CD4-positive, alpha-beta T cell treated with Interferon alpha-2 for 1 hour (primary cell): ENCODE data around the gene TTC7B.
A peak's percentile ranks its signal among the peaks of the same experiment; 100 is the strongest.

ENCODE experiments used
- DNase-seq, 2 donors: peaks; one replicate each; pipeline ENCODE4 v3.0.0-alpha.2; 2020 to 2022

The TTC7B gene

DNA sequence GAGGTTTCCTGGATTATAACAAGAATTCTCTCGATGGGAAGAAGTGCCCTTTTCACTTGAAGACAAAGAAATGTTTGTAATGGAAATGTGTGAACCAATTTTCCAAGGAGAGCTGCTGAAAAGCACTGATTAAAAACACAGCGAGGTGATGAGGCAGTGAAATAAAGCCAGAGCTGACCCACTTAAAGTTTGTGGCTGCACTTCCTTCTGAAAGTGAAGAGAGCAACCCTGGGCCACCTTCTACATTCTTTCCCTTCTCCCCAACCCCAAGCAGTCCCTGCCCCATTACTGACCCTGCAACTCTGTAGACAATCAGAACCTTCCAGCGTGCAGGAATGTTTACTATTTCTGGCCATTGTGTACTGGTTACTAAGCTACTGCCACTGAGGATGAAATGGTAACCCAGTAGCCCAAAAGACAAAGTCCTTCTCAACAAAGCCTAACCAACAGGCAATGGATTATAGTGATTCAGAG is 173.9 kb downstream of the TTC7B start:
- DNase-seq = no peak

DNA sequence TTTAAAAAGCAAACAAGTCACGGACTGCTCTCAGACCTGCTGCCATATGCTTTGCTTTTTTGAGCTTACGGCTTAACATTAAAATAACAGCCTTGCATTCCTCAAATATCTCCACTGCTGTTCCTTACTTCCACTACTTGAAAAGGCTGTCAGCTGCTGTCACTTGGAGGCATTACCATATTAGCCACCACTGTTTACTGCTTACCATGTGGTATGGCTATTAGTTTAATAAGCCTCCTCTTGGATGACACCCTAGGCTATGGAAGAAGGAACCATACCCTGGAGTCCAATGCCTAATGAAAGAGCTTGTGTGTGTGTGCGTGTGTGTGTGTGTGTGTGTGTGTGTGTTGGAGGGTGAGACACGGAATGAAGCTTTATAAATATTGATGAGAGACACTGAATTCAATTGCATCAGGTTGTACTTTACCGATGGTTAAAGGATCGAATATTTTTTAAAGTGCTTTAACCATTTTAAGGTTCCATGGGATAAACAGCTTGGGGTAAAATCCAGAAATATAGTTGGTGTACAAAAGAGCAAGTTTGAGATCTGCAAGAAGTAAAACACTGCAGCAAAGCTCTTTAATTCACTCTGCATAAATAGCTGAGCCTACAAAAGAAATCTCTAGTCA is 174.5 kb downstream of the TTC7B start:
- no peak for DNase-seq

DNA sequence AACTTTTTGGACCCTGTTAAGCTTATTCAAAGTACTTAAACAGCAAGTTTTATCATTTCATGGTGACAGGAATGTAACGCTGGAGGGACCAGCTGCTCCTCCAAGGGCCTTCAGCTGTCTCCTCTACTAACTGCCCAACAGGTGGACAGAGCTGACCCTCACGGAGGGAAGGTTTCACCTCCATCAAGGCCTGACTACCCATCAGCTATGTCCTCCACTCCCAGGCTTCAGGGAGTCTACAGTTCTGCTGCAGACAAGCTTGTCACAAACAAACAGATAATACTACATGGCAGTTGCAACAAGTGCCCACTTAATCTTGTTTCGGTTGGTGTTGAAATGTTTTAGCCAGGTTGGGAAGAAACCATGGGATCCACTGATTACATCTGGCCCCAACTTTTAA is 175.1 kb downstream of the TTC7B start:
- no peak for DNase-seq

DNA sequence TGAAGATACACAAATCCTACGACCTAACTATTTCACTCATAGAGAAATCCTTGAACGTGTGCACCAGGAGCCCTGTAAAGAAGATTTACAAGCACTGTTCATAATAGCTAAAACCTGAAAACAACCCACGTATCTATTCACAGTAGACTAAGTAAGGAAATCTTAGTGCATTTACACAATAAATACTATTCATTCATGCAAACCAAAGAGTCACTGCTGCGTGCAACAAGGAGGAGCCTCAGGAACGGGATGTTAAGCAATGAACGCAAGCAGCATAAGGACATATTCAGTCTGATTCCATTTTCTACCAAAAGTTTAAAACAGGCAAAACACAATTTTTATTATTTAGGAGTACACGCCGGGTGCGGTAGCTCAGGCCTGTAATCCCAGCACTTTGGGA is 176.6 kb downstream of the TTC7B start:
- DNase-seq = no peak

DNA sequence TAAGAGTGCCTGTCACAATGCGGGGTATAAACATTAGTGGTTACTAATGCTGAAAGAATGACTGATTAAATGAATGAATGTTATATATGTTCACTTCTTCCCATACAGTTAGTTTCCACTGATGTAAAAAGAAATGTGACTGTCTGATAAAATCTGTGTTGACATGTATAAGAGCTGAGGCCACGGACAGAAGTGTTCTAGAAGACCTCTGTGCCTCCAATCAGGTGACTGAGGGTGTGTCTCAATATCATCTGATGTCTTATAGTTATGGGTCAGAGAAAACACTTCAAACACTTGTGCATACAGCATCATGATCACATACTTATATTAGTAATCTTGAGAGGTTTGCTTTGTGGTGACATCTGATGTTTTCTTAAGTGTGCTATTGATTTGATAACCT is 183.4 kb downstream of the TTC7B start:
- no peak for DNase-seq

DNA sequence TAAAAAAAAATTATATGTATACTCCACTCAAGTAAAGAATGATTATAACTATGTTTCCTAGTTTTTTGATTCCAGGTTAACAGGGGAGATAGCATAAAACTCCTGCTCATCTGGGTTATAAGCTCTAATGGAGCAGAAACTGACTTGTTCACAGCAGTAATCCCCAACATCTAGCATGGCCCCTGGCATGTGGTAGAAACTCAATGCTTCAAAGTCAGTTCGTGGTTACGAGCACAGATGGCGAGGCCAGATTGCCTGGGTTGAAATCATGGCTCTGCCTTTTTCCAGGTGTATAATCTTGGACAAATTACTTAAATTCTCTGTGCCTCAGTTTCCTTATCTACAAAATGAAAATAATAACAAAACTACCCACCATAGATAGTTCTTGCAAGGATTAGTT is 183.8 kb downstream of the TTC7B start:
- DNase-seq = no peak

DNA sequence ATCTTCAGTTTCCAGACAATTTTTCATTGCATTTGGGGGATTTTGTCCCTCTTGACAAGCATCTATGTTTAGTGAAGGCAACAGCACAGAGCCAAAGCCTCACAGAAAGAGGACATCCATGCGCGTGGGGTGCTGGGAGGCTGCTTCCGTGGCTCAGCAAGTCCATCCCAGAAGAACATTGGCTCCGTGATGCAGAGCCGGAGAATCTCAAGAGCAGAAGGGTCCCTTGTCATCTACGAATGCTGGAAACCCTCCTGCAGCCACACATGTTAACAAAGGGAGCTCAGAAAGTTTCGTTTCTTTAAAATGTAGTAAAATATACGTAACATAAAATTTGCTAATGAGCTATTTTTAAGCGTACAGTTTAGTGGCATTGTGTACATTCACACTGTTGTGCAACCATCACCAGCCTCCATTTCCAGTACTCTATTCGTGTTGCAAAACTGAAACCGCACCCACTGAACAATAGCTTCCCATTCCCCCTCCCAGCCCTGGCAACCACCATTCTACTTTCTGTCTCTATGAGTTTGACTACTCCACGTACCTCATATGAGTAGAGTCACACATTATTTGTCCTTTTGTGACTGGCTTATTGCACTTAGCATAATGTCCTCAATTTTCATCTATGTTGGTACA is 185.9 kb downstream of the TTC7B start:
- peak; percentile 14 to 79 for DNase-seq

DNA sequence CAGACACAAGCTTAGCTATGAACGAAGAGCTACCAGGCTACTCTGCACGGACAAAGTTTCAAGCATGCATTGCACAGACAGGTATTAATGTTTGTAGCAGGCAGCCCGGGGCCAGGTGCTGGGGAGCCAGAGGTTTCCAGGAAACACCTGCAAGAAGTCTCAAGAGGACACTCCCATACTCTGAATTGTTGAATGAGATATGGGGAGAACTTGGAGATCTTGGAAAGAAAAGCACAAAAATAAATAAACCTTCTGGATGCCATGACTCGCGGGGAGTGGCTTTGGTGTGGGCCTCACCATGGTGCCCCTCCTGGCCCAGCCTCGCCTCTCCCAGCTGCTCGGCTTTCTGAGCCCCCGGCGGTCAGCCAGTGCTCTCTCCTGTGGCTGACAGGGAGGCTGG is 186.8 kb downstream of the TTC7B start:
- no peak for DNase-seq

DNA sequence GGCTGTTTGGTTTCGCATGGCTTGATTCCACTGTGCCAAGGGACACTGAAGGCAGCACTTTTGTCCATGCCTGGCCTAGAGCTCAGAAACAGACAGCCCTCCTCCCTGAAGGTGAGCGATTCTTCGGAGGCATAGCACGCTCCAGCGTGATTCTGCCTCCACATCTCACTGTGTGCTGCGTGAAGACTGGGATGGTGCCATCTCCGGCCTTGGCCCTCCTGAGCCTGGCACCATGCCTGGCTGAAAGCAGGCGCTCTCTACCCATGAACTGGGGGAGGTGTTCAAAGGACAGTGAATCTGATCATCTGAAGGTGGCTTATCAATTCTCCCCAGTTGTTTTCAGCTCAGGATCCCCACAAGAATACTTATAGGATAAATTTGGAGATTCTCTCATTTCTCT is 187.4 kb downstream of the TTC7B start:
- no peak for DNase-seq

DNA sequence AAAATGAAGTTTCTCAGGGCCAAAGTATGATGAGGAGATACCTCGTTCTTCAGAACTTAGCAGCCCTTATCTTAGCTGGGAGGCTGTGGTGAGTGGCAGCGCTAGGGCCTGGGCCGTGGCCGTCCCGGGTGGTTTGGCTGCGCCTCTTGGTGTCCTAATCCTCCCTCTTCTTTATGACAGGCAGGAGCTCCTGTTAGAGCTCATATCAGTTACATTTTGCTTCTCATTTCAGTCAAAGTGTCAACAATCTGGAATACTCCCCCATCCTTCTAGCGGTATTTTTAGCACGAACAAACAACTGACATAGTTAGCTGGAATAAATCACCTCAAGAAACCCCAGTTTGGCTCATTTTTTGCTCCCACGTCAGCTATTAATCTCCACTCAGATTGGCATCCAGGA is 188.8 kb downstream of the TTC7B start:
- no peak for DNase-seq

DNA sequence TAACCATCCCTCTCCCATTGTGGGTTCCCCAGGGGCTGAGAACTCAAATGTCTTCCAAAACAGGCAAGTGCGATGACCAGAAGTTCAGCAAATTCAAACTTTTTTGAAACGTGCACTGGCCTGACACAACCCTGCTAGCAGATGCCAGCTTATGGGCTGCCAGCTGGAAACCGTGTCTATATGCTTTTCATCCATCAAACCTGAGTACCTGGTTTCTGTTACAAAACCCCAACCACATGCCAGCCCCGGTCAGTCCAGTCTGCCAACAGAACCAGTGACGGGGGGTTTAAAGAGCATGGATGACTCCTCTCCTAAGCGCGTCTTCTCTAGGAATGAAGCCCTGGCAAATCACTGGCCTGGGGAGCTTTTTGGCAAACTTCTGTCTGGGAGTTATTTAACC is 189.7 kb downstream of the TTC7B start:
- no peak for DNase-seq

DNA sequence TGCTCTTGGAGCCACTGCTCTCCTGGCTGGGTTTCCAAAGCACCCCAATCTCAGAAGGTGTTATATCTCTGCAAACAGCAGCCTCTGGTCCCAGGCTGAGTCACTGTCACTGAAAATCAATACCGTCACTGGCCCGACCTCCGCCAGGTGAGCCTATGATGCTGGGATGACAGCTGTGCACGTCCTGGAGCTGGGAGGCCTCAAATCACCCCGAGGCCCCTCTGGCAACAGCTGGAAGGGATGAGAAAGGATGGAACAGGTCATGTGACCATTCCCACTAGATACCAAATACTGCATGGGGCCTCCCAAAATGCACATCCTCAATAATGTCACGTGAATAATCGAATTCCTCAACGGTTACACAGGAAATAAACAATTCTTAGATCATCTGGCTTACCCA is 190.8 kb downstream of the TTC7B start:
- DNase-seq = no peak

DNA sequence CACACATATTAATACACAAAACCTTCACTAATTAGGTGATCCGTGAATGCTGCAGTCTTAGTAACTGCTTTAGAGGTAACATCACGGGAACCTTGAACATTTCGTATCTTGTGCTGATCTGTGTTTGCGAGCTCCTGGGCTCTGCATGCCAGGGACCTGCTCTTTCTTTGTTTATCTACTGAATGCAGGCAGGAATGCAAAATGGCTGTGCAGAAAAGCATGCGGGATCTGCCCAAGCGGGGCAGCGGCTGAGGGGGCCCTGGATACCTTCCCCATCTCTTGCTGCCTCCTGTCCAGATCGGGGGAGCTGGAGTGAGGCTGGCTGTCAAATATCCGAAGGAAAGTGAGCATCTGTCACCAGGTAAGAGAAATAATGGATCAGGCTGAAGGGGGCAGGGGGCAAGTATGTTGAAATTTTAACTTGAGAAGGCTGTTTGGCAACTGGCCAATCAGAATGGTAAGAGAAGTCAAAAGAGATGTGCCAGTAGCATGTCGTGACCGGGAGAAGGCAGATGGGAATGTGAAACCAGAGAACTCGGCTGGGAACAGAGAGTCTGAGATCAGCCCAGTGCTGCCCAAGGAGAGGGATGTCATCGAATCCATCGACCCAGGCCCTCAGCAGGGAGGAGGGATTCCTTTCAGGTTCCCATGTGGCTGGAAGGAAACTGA is 191.4 kb downstream of the TTC7B start:
- DNase-seq = no peak

DNA sequence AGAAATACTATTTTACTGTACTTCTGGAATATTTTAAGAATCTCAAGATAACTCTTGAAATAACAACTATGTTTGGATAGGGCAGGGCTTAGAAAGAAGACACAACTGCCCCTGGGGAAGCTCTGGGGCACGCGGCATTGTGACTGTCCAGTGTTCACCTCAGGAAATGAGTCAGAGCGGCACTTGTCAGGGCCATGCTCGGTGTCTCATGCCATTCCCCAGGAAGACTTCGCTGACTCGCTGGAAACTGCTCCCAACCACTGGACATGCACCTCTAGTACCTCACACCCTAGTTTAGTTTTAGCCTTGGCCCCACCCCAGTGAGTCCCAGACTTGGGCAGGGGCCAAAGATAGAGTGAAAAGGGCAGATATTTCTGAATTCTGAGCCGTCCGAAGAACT is 192.0 kb downstream of the TTC7B start:
- DNase-seq = peak in 1 of 2 donors; percentile 63

DNA sequence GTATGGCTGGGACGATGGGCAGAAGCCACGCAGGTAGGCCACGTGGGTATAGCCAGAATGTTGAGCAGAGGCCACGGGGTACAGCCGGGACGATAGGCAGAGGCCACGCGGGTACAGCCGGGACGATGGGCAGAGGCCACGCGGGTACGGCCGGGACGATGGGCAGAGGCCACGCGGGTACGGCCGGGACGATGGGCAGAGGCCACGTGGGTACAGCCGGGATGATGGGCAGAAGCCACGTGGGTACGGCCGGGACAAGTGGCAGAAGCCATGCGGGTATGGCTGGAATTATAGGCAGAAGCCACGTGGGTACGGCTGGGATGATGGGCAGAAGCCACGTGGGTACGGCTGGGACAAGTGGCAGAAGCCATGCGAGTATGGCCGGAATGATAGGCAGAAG is 195.0 kb downstream of the TTC7B start:
- DNase-seq = no peak

DNA sequence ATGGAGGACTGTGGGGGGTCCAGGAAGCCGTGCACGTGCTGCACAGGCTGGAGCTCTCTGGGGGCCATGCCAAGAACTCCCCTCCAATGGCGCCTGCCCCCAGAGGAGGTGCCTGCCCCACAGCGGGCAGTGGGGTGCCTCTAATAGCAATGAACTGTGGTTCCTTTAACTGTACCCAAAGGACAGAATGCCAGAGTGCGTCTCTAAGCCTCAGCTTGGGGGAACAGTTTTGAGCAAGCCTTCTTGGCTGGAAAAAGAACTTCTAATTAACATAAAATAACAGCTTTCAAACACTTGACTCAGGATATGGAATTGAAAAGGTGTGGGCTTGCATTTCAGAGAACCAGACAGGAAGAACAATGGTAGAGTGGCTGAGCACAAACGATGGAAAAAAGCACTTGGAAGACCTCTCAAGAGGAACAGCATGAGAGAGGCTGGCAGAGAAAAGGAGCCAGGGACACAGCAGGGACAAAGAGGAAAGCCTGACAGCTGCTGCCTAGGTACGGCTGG is 195.6 kb downstream of the TTC7B start:
- DNase-seq = no peak

DNA sequence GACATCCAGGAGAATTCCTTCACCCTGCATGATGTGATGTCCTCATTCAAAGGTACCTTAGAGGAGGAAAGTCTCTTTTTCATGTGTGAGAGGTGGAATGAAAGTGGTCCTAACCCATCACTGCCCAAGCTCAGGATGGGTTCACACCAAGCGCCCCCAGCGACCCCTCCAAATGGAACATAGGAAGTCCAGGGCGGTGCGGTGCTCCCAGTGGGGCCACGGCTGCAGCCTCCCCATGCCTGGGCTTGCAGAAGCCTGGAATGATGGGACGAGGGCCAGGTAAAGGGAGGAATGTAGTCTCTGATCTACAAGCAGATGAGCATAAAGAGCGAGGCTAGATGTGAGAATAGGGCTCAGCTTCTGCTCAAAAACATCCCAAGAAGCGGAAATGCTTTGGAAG is 196.3 kb downstream of the TTC7B start:
- DNase-seq = no peak

DNA sequence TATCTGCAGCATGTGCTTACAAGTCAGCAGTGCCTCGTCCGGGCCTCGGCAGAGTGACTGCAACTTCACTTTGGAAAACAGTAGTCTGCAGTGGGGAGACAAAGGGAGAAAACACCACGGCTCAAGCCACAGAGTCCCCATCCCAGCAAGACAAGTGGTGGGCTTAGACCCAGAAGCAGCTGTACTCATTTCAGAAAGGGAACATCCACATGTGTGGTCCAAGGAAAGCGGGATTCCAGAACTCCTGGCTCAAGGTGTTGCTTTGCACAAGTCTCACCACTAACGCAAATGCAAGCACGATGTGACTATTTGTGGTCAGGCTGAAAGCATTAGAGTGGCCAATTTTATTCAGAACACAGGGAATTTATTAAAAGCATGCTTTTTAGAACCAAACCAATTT is 198.3 kb downstream of the TTC7B start:
- DNase-seq = no peak

DNA sequence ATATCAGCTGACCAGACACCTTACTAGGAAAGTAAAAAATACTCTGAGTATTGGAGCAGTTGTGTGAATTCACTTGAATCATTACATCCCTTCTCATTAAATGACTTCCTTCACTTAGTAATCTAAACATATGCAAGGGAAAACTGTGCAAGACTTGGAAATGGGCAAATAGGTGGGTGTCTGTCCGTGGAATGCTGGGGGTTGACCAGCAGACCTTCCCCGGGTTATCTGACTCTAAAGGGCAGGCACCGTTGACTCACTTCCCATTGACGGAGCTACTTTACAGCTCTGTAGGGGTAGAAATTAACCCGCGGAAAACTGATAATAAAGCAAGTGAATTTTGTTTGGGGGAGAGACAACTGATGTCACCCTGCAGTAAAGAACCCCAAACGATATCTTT is 199.3 kb downstream of the TTC7B start:
- no peak for DNase-seq

DNA sequence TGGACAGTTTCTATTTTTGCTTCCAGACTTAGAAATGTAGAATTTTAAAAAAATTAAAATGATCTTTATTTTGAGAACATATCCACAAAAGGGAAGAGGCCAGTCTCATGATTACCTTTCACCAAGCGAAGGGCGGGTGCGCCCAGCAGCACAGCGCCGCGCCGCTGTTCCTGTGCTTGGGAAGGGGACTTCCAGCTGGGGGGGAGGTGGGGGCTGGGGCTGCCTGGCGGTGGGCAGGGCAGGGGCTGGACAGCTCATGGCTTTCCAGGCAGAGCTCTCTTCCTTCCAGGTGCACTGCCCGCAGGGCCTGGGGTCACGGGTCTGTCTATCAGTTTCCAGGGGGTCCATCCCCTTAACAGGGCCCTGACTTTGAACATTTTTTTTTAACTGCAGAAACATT is 199.9 kb downstream of the TTC7B start:
- no peak for DNase-seq

DNA sequence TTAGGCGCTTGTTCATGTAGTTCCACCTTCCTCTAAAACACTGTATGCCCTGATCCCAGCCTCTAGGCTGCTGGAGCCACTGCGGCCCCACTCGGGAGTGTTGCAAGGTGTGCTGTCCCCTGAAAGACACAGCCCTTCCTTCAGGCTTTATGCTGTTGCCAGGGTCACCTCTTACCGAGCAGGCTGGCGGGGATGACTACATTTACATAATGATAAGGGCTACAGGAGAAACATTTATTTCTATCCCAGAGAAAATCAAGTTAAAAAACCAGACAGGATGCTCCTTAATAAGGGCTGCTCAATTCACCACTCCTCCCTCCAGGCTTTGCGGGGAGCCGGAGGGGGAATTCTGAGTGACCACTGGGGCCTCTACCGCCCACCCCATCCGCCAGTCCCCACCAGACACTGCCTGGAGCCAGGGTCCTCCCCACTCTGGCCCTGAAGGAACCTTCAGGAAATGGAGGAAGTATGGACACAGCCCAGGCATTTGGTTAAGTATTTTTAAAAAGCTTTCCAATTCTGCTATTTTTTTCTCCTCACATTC is 200.6 kb downstream of the TTC7B start:
- no peak for DNase-seq

DNA sequence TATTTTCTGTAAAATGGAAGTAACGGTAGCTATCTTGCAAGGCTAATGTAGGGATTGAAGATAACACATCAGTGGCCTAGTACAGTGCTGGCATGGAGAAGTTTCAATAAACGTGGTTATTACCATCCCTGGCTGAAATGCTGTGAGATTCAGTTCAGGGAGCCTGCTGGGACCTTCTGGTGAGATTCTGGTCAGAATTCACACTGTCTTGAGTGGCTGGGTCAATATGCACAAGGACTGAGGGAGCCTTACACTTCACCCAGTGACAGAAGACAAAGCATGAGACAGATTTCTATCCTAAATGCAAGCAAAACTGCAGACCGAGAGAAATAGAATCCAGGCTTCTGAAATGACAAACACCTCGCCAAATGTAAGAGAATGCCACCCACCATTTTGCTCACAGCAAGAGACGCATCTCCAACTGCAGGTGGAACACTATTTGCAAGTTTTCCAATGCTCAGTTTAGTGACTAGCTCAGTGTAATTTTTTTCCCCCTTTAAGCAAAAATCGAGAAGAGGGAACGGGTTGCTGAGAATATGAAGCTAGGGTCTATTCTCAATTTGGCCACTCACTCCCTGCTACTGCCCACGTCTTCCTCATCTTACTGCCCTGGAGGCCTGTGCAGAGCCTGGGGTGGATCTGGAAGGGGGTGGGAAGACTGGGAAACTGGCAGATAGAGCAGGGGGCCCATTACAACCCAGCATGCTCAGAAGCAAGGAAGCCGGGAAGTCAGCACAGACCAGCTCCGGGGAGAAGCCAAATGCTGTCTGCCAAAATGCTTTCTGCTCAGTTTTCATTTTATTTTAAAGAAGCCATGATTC is 201.3 kb downstream of the TTC7B start:
- no peak for DNase-seq

DNA sequence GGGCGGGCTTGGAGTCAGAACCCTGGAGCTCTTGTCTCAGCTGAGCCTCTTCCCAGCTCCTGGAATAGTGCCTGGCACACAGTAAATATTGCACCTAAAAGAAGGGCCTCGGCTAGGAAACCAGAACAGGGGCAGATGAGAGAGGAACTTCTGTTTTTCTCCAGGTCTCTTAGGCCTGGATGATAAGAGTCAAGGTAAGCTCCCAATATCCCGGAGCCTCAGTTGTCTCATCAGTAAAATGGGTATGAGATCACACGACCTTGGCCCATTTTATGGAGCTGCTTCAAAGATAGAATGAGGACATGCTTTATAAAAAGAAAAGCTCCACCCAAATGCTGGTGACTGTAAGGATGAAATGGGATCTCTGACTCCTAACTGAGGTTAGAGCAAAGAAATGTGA is 202.2 kb downstream of the TTC7B start:
- DNase-seq = no peak
